Measurements from ENCODE around the gene C3.

The C3 gene

DNA sequence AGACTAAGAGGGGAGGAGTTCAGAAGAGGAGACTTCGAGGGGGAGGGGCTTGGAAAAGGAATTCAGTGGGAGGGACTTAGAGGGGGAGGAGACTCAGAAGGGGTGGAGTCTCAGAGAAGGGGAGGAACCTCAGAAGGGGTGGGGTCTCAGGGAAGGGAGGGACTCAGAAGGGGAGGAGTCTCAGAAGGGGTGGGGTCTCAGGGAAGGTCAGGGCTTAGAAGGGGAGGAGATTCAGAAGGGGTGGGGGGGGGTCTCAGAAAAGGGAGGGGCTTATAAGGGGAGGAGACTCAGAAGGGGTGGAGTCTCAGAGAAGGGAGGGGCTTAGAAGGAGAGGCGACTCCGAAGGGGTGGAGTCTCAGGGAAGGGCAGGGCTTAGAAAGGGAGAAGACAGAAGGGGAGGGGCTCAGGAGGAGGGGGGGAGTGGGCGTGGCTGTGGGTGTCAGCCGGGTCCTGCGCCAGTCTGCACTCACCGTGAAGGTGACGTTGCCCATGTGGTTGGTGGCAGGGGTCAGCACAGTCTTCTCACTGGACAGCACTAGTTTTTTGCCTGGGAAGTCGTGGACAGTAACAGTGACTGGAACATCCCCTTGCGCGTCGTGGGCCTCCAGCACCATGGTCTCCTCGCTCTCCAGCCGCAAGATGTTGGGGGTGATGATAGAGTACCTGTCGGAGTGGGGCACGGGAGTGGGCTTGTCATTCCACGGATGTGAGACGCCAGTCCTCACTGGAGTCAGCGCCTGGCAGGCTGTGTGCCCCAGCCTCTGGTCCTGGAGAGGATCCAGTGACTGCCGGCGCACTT, 1.5 kb downstream of the C3 start:
- Histone ChIP-seq H3K9ac (ENCODE audit: low read depth, low read length, poor library complexity, severe bottlenecking) (no peak overlapping the region), H3K9me3 (ENCODE audit: insufficient read depth, low read depth, low read length) (no peaks in the 10 kb centered on the region), H4K20me1 (ENCODE audit: insufficient read depth, low read length, poor library complexity, severe bottlenecking) (no peaks in the 10 kb centered on the region), H2AFZ (ENCODE audit: low read length) (no peak overlapping the region), H3K27me3 (ENCODE audit: insufficient read depth, low read length, poor library complexity, severe bottlenecking) (no peaks in the 10 kb centered on the region), H3K4me2 (ENCODE audit: low read depth, low read length, poor library complexity, severe bottlenecking) (no peak overlapping the region), H3K79me2 (ENCODE audit: insufficient read depth, low read length) (no peaks in the 10 kb centered on the region), H3K4me1 (ENCODE audit: insufficient read depth, low read length, poor library complexity, severe bottlenecking) (no peaks in the 10 kb centered on the region), H3F3A (ENCODE audit: low read depth) (no peaks in the 10 kb centered on the region), H3K36me3 (ENCODE audit: insufficient read depth, low read length) (no peaks in the 10 kb centered on the region), H3K9me2 (replicated peaks; ENCODE audit: low read depth, low read length) (no peaks in the 10 kb centered on the region), H3K4me3 (ENCODE audit: low read length, poor library complexity, severe bottlenecking) (no peak overlapping the region)
- TF ChIP-seq, protein P1, sequence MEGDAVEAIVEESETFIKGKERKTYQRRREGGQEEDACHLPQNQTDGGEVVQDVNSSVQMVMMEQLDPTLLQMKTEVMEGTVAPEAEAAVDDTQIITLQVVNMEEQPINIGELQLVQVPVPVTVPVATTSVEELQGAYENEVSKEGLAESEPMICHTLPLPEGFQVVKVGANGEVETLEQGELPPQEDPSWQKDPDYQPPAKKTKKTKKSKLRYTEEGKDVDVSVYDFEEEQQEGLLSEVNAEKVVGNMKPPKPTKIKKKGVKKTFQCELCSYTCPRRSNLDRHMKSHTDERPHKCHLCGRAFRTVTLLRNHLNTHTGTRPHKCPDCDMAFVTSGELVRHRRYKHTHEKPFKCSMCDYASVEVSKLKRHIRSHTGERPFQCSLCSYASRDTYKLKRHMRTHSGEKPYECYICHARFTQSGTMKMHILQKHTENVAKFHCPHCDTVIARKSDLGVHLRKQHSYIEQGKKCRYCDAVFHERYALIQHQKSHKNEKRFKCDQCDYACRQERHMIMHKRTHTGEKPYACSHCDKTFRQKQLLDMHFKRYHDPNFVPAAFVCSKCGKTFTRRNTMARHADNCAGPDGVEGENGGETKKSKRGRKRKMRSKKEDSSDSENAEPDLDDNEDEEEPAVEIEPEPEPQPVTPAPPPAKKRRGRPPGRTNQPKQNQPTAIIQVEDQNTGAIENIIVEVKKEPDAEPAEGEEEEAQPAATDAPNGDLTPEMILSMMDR (conservative IDR thresholded peaks at IDR 0.05; ENCODE audit: low read length), result no peak
- no peak for TF ChIP-seq EZH2phosphoT487 (IDR thresholded peaks at IDR 0.05; ENCODE audit: borderline replicate concordance)

DNA sequence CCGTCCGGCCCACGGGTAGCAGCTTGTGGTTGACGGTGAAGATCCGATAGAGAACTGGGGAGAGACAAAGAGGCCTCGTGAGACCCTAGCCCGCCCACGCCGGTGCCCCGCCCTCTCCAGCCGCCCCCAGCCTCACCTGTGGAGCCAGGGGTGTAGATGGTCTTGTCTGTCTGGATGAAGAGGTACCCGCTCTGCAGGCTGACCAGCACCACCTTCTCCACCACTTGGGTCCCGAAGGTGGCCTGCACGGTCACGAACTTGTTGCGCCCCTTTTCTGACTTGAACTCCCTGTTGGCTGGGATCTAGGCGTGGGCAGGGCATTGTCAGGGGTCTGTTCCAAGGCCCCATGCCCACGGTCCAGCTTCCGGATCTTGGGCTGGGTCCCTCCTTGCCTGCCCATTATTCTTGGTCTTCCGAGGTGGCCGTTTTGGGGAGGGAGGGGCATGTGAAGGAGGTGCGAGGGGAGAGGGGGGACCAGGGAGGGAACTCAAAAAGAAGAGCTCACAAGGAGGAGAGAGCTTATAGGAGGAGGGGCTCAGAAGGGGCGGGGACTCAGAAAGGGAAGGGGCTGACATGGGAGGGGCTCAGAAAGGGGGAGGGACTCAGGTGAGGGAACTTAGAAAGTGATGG, 2.2 kb downstream of the C3 start:
- Histone ChIP-seq H3F3A (ENCODE audit: low read depth) (no peaks in the 10 kb centered on the region), H3K4me3 (ENCODE audit: low read length, poor library complexity, severe bottlenecking) (no peak overlapping the region), H3K4me2 (ENCODE audit: low read depth, low read length, poor library complexity, severe bottlenecking) (no peak overlapping the region)

DNA sequence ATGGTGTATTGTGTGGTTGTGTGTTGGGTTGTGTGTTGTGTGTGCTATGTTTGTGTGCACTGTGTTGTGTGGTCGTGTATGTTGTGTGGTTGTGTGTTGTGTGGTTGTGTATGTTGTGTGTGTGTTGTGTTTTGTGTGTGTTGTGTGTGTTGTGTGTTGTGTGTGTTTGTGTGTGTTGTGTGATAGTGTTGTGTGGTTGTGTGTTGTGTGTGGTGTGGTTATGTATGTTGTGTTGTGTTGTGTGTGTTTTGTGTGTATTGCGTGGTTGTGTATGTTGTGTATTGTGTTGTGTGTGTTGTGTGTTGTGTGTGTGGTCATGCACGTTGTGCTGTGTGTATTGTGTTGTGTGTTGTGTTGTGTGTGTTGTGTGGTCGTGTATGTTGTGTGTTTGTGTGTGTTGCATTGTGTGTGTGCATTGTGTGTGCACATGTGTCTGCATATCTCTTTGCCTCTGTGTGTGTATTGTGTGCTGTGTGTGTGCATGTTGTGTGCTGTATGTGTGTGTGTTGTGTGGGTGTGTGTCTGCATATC, 2.9 kb downstream of the C3 start:
- no peak overlapping the region for H3K4me3 ChIP-seq (ENCODE audit: low read length, poor library complexity, severe bottlenecking)

More for the DNA sequence above, 2.2 kb downstream of the C3 start:
- Histone ChIP-seq H2AFZ (ENCODE audit: low read length) (no peak overlapping the region), H3K36me3 (ENCODE audit: insufficient read depth, low read length) (no peaks in the 10 kb centered on the region), H3K9ac (ENCODE audit: low read depth, low read length, poor library complexity, severe bottlenecking) (no peak overlapping the region), H4K20me1 (ENCODE audit: insufficient read depth, low read length, poor library complexity, severe bottlenecking) (no peaks in the 10 kb centered on the region), H3K79me2 (ENCODE audit: insufficient read depth, low read length) (no peaks in the 10 kb centered on the region), H3K9me3 (ENCODE audit: insufficient read depth, low read depth, low read length) (no peaks in the 10 kb centered on the region), H3K4me1 (ENCODE audit: insufficient read depth, low read length, poor library complexity, severe bottlenecking) (no peaks in the 10 kb centered on the region), H3K9me2 (replicated peaks; ENCODE audit: low read depth, low read length) (no peaks in the 10 kb centered on the region), H3K27me3 (ENCODE audit: insufficient read depth, low read length, poor library complexity, severe bottlenecking) (no peaks in the 10 kb centered on the region)
- TF ChIP-seq, protein P1 (conservative IDR thresholded peaks at IDR 0.05; ENCODE audit: low read length), result no peak
- no peak for TF ChIP-seq EZH2phosphoT487 (IDR thresholded peaks at IDR 0.05; ENCODE audit: borderline replicate concordance)

More for the DNA sequence above, 2.9 kb downstream of the C3 start:
- no peaks in the 10 kb centered on the region for H3K9me2 ChIP-seq (replicated peaks; ENCODE audit: low read depth, low read length)
- no peak overlapping the region for H2AFZ ChIP-seq (ENCODE audit: low read length)
- H3K27me3 ChIP-seq (ENCODE audit: insufficient read depth, low read length, poor library complexity, severe bottlenecking), result no peaks in the 10 kb centered on the region
- TF ChIP-seq, protein P1 (conservative IDR thresholded peaks at IDR 0.05; ENCODE audit: low read length), result no peak
- no peak for TF ChIP-seq EZH2phosphoT487 (IDR thresholded peaks at IDR 0.05; ENCODE audit: borderline replicate concordance)
- H3K9me3 ChIP-seq (ENCODE audit: insufficient read depth, low read depth, low read length), result no peaks in the 10 kb centered on the region
- no peak overlapping the region for H3K4me2 ChIP-seq (ENCODE audit: low read depth, low read length, poor library complexity, severe bottlenecking)
- H3F3A ChIP-seq (ENCODE audit: low read depth), result no peaks in the 10 kb centered on the region
- H4K20me1 ChIP-seq (ENCODE audit: insufficient read depth, low read length, poor library complexity, severe bottlenecking), result no peaks in the 10 kb centered on the region
- H3K36me3 ChIP-seq (ENCODE audit: insufficient read depth, low read length), result no peaks in the 10 kb centered on the region
- no peaks in the 10 kb centered on the region for H3K79me2 ChIP-seq (ENCODE audit: insufficient read depth, low read length)
- no peaks in the 10 kb centered on the region for H3K4me1 ChIP-seq (ENCODE audit: insufficient read depth, low read length, poor library complexity, severe bottlenecking)
- H3K9ac ChIP-seq (ENCODE audit: low read depth, low read length, poor library complexity, severe bottlenecking), result no peak overlapping the region

All from Loucy (cell line).